HepG2 (cell line): ENCODE data around the gene CNTD1. TPM values are rescaled to one million over a fixed set of nuclear protein-coding genes. Genes with fewer than 3 reads are reported as not detected.

Experiments
- AFF4 ChIP-seq: sonication (generic); formaldehyde crosslinking; IDR thresholded peaks from 2 replicates; pipeline ENCODE4 v1.4.0; 2020; ENCODE audit warnings: missing genetic modification reagents
- FOXP1 ChIP-seq, 2 experiments: fragments of 450-650 bp in 1 of 2; IDR thresholded peaks; 2 replicates each; pipeline ENCODE4 v1.6.1; 2017 to 2018; ENCODE audit warnings: antibody characterized with exemption in 1 of 2
- GLMP ChIP-seq: sonication (generic); formaldehyde crosslinking; IDR thresholded peaks from 2 replicates; pipeline ENCODE4 v1.9.0; 2021; ENCODE audit warnings: missing genetic modification reagents, mild to moderate bottlenecking, borderline replicate concordance
- GTF3A ChIP-seq: sonication (generic); formaldehyde crosslinking; conservative IDR thresholded peaks from 2 replicates; pipeline ENCODE4 v1.4.0; 2020; ENCODE audit warnings: mild to moderate bottlenecking, missing genetic modification reagents
- HOXA3 ChIP-seq: sonication (generic); formaldehyde crosslinking; IDR thresholded peaks from 2 replicates; pipeline ENCODE4 v1.5.0; 2020; ENCODE audit warnings: missing genetic modification reagents
- JDP2 ChIP-seq: sonication (generic); formaldehyde crosslinking; IDR thresholded peaks from 2 replicates; pipeline ENCODE4 v1.8.1; 2022; ENCODE audit warnings: missing genetic modification reagents, borderline replicate concordance
- KDM4B ChIP-seq: sonication (generic); formaldehyde crosslinking; IDR thresholded peaks from 2 replicates; pipeline ENCODE4 v1.4.0; 2020; ENCODE audit warnings: missing genetic modification reagents
- LBX2 ChIP-seq: sonication (generic); formaldehyde crosslinking; IDR thresholded peaks from 2 replicates; pipeline ENCODE4 v1.5.0; 2020; ENCODE audit warnings: missing genetic modification reagents, mild to moderate bottlenecking, borderline replicate concordance
- MAFF ChIP-seq: IDR thresholded peaks from 2 replicates; pipeline ENCODE4 v1.6.1; 2011; ENCODE audit warnings: low read depth, low read length, improper control_type of control experiment
- NFE2 ChIP-seq: sonication (generic); formaldehyde crosslinking; IDR thresholded peaks from 2 replicates; pipeline ENCODE4 v1.4.0; 2020; ENCODE audit warnings: missing genetic modification reagents
- NRL ChIP-seq: sonication (generic); formaldehyde crosslinking; IDR thresholded peaks from 2 replicates; pipeline ENCODE4 v1.5.0; 2020; ENCODE audit warnings: missing genetic modification reagents, mild to moderate bottlenecking, moderate library complexity, borderline replicate concordance
- SIX1 ChIP-seq: sonication (generic); formaldehyde crosslinking; IDR thresholded peaks from 2 replicates; pipeline ENCODE4 v1.4.0; 2020; ENCODE audit warnings: missing genetic modification reagents, borderline replicate concordance
- SNAPC4 ChIP-seq: sonication (generic); formaldehyde crosslinking; IDR thresholded peaks from 2 replicates; pipeline ENCODE4 v1.4.0; 2020; ENCODE audit warnings: mild to moderate bottlenecking, missing genetic modification reagents
- TAF15 ChIP-seq: fragments of 200-400 bp; formaldehyde crosslinking; IDR thresholded peaks from one replicate; pipeline ENCODE4 v1.6.1; 2018; ENCODE audit warnings: mild to moderate bottlenecking, low read depth, low read length; ENCODE audit not compliant: poor library complexity, severe bottlenecking
- TEF ChIP-seq: sonication (generic); formaldehyde crosslinking; IDR thresholded peaks from 2 replicates; pipeline ENCODE4 v1.5.0; 2020; ENCODE audit warnings: missing genetic modification reagents
- ZNF670 ChIP-seq: sonication (generic); formaldehyde crosslinking; IDR thresholded peaks from 2 replicates; pipeline ENCODE4 v1.8.0; 2022; ENCODE audit warnings: mild to moderate bottlenecking, missing genetic modification reagents, borderline replicate concordance
- ZNF790 ChIP-seq: sonication (generic); formaldehyde crosslinking; IDR thresholded peaks from 2 replicates; pipeline ENCODE4 v1.8.0; 2022; ENCODE audit warnings: missing genetic modification reagents, mild to moderate bottlenecking, borderline replicate concordance
- polyA plus RNA-seq, 8 experiments: library from polyadenylated mRNA; depleted of rRNA in 3 of 8; stranded (reverse) in 7 of 8; unstranded in 1 of 8; fragments of >200 nt; fragmentation: Illumina TruSeq in 4 of 8; extraction: Trizol in 4 of 8; gene quantifications; 2 replicates each; pipeline versions ENCODE4 v1.2.1 to v1.2.3, GENCODE V29; 2011 to 2016; ENCODE audit warnings: low read depth in 4 of 8, missing spikeins in 1 of 8, mixed read lengths in 1 of 8; ENCODE audit not compliant: insufficient read depth in 1 of 8
- total RNA-seq, 5 experiments: library from RNA; depleted of rRNA; stranded (reverse); fragments of >200 nt; fragmentation: Illumina TruSeq; extraction: Trizol; gene quantifications; 2 replicates each; pipeline ENCODE4 v1.2.3, GENCODE V29; 2016; ENCODE audit warnings: low read depth in 1 of 5

CNTD1 gene
- total and polyA plus RNA-seq, 2 of the 13 experiments (the other 11 are each of a cell fraction or from before 2014, with no cell fraction given), result 0.11 to 0.15 TPM

- TF ChIP-seq TEF (CRISPR knock-in tag) (0 out of 2 replicates have a peak, but pooled peaks have one; percentile 75), JDP2 (CRISPR knock-in tag) (no peak), ZNF790 (CRISPR knock-in tag) (no peak), LBX2 (peak; percentile 71; the same call in 1 of the 2 replicates), GTF3A (CRISPR knock-in tag) (peak; percentile 81; the same call in 1 of the 2 replicates), HOXA3 (CRISPR knock-in tag) (peak; percentile 91), SNAPC4 (CRISPR knock-in tag) (peak; percentile 67; the same call in 1 of the 2 replicates), NRL (CRISPR knock-in tag) (peak; percentile 96), GLMP (CRISPR knock-in tag) (no peak), ZNF670 (peak; percentile 52; the same call in 1 of the 2 replicates), NFE2 (CRISPR knock-in tag) (no peak), TAF15 (no peak), AFF4 (CRISPR knock-in tag) (no peak), FOXP1 (IDR thresholded peaks at IDR 0.05) (no peak), FOXP1 (CRISPR knock-in tag; IDR thresholded peaks at IDR 0.05) (peak; percentile 54; the same call in 1 of the 2 replicates), KDM4B (CRISPR knock-in tag) (peak; percentile 90), SIX1 (CRISPR knock-in tag) (peak; percentile 54; the same call in 1 of the 2 replicates), MAFF (no peak)
Measured at GRCh38 chr17:42773290-42774035, 25.2 kb upstream of the CNTD1 start, which contains the start of gene VPS25 (continued).
